ENCODE measurements around the gene SEC62. TPM values are rescaled to one million over a fixed set of nuclear protein-coding genes. Genes with fewer than 3 reads are reported as not detected.

Gene SEC62
- total and polyA plus RNA-seq, 9 of the 15 experiments (the other 6 are each of a cell fraction or from before 2014, with no cell fraction given), result 34.5 to 152 (median 51.8) TPM

DNA sequence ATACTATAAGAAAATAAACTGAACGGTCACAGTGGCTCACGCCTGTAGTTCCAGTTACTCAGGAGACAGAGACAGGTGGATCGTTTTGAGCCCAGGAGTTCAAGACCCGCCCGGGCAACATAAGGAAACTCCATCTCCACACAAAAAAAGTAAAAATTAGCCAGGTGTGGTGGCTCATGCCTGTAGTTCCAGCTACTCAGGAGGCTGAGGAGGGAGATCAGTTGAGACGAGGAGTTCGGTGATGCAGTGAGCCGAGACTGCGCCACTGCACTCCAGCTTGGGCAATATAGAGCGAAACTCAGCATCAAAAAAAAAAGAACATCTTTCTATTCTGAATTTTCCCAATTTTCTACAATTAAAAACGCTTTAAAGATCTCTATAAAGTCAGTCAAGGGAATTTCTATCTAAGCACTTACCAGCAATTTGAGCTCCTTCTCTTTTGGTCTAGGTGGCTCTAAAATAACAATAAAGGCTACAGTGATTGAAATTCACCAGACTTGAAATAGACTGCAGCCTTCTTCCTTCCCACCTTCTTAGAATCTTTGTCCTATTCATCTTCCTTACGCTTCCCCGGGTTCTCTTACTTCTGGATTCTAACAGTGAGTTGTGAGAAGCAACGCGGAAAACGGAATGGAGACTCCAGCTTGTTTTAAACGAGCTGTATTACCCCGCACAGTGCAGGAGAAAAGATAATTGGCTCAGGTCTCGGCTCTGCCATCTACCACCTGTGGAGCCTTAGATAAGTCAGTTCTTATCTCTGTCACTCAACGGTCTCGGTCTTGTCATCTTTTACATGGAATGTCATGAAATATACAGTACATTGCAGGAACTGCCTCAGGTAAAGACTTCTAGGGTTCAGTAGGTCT is 812 bp upstream of the SEC62 start (continued):
- no peak for TF ChIP-seq CREBBP (IDR thresholded peaks at IDR 0.05; ENCODE audit: low read depth, low read length)
- TF ChIP-seq, protein P1, sequence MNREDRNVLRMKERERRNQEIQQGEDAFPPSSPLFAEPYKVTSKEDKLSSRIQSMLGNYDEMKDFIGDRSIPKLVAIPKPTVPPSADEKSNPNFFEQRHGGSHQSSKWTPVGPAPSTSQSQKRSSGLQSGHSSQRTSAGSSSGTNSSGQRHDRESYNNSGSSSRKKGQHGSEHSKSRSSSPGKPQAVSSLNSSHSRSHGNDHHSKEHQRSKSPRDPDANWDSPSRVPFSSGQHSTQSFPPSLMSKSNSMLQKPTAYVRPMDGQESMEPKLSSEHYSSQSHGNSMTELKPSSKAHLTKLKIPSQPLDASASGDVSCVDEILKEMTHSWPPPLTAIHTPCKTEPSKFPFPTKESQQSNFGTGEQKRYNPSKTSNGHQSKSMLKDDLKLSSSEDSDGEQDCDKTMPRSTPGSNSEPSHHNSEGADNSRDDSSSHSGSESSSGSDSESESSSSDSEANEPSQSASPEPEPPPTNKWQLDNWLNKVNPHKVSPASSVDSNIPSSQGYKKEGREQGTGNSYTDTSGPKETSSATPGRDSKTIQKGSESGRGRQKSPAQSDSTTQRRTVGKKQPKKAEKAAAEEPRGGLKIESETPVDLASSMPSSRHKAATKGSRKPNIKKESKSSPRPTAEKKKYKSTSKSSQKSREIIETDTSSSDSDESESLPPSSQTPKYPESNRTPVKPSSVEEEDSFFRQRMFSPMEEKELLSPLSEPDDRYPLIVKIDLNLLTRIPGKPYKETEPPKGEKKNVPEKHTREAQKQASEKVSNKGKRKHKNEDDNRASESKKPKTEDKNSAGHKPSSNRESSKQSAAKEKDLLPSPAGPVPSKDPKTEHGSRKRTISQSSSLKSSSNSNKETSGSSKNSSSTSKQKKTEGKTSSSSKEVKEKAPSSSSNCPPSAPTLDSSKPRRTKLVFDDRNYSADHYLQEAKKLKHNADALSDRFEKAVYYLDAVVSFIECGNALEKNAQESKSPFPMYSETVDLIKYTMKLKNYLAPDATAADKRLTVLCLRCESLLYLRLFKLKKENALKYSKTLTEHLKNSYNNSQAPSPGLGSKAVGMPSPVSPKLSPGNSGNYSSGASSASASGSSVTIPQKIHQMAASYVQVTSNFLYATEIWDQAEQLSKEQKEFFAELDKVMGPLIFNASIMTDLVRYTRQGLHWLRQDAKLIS (CRISPR knock-in tag; IDR thresholded peaks at IDR 0.05), result no peak
- no peak for TF ChIP-seq ZNF695 (CRISPR knock-in tag; IDR thresholded peaks at IDR 0.05)
- TF ChIP-seq HDAC3 (IDR thresholded peaks at IDR 0.05; ENCODE audit: borderline replicate concordance, partially characterized antibody), result no peak
- TF ChIP-seq TRIM24 (IDR thresholded peaks at IDR 0.05), result no peak
- TF ChIP-seq SPI1 (IDR thresholded peaks at IDR 0.05; ENCODE audit: borderline replicate concordance, low read depth, low read length), result no peak
- no peak for TF ChIP-seq HIVEP1 (CRISPR knock-in tag; IDR thresholded peaks at IDR 0.05)
- no peak for TF ChIP-seq ZNF57 (CRISPR knock-in tag; IDR thresholded peaks at IDR 0.05)
- no peak for TF ChIP-seq ZC3H8 (IDR thresholded peaks at IDR 0.05)
- TF ChIP-seq BACH1 (tag; IDR thresholded peaks at IDR 0.05), result no peak
- TF ChIP-seq, protein P2, sequence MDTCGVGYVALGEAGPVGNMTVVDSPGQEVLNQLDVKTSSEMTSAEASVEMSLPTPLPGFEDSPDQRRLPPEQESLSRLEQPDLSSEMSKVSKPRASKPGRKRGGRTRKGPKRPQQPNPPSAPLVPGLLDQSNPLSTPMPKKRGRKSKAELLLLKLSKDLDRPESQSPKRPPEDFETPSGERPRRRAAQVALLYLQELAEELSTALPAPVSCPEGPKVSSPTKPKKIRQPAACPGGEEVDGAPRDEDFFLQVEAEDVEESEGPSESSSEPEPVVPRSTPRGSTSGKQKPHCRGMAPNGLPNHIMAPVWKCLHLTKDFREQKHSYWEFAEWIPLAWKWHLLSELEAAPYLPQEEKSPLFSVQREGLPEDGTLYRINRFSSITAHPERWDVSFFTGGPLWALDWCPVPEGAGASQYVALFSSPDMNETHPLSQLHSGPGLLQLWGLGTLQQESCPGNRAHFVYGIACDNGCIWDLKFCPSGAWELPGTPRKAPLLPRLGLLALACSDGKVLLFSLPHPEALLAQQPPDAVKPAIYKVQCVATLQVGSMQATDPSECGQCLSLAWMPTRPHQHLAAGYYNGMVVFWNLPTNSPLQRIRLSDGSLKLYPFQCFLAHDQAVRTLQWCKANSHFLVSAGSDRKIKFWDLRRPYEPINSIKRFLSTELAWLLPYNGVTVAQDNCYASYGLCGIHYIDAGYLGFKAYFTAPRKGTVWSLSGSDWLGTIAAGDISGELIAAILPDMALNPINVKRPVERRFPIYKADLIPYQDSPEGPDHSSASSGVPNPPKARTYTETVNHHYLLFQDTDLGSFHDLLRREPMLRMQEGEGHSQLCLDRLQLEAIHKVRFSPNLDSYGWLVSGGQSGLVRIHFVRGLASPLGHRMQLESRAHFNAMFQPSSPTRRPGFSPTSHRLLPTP (IDR thresholded peaks at IDR 0.05; ENCODE audit: borderline replicate concordance, extremely low read depth, insufficient read length), result no peak
- no peak for TF ChIP-seq ZNF785 (CRISPR knock-in tag; IDR thresholded peaks at IDR 0.05)
- no peak for TF ChIP-seq SREBF2 (CRISPR knock-in tag; IDR thresholded peaks at IDR 0.05)
- TF ChIP-seq PTRF (tag; IDR thresholded peaks at IDR 0.05), result no peak
- no peak for TF ChIP-seq SIN3B (IDR thresholded peaks at IDR 0.05; ENCODE audit: low read depth)
- TF ChIP-seq, protein P3, sequence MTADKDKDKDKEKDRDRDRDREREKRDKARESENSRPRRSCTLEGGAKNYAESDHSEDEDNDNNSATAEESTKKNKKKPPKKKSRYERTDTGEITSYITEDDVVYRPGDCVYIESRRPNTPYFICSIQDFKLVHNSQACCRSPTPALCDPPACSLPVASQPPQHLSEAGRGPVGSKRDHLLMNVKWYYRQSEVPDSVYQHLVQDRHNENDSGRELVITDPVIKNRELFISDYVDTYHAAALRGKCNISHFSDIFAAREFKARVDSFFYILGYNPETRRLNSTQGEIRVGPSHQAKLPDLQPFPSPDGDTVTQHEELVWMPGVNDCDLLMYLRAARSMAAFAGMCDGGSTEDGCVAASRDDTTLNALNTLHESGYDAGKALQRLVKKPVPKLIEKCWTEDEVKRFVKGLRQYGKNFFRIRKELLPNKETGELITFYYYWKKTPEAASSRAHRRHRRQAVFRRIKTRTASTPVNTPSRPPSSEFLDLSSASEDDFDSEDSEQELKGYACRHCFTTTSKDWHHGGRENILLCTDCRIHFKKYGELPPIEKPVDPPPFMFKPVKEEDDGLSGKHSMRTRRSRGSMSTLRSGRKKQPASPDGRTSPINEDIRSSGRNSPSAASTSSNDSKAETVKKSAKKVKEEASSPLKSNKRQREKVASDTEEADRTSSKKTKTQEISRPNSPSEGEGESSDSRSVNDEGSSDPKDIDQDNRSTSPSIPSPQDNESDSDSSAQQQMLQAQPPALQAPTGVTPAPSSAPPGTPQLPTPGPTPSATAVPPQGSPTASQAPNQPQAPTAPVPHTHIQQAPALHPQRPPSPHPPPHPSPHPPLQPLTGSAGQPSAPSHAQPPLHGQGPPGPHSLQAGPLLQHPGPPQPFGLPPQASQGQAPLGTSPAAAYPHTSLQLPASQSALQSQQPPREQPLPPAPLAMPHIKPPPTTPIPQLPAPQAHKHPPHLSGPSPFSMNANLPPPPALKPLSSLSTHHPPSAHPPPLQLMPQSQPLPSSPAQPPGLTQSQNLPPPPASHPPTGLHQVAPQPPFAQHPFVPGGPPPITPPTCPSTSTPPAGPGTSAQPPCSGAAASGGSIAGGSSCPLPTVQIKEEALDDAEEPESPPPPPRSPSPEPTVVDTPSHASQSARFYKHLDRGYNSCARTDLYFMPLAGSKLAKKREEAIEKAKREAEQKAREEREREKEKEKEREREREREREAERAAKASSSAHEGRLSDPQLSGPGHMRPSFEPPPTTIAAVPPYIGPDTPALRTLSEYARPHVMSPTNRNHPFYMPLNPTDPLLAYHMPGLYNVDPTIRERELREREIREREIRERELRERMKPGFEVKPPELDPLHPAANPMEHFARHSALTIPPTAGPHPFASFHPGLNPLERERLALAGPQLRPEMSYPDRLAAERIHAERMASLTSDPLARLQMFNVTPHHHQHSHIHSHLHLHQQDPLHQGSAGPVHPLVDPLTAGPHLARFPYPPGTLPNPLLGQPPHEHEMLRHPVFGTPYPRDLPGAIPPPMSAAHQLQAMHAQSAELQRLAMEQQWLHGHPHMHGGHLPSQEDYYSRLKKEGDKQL (CRISPR knock-in tag; IDR thresholded peaks at IDR 0.05; ENCODE audit: borderline replicate concordance), result no peak
